GM21529 (cell line): Measurements from ENCODE around the gene JPH3.

Experiments
- ATAC-seq: cut with Tn5 transposase; IDR thresholded peaks from one replicate; pipeline ENCODE4 v1.9.1; 2021; ENCODE audit not compliant: unreplicated experiment

Gene JPH3

GRCh38 chr16:87733190-87733589, 130.9 kb downstream of the JPH3 start:
- ATAC-seq, result no peak

GRCh38 chr16:87734644-87735043, 132.3 kb downstream of the JPH3 start:
- ATAC-seq, result no peak

- ATAC-seq, result no peak
Observed at GRCh38 chr16:87735270-87736007, 133.1 kb downstream of the JPH3 start.

- no peak for ATAC-seq
Observed at GRCh38 chr16:87736008-87736382, 133.7 kb downstream of the JPH3 start.

- ATAC-seq, result no peak
Observed at GRCh38 chr16:87739801-87740200, 137.5 kb downstream of the JPH3 start.

- no peak for ATAC-seq
Observed at GRCh38 chr16:87740441-87740840, 138.1 kb downstream of the JPH3 start.

GRCh38 chr16:87740909-87741424, 138.7 kb downstream of the JPH3 start:
- ATAC-seq, result no peak

GRCh38 chr16:87741700-87742415, 139.6 kb downstream of the JPH3 start:
- ATAC-seq, result no peak

GRCh38 chr16:87742781-87743490, 140.6 kb downstream of the JPH3 start:
- ATAC-seq, result no peak

GRCh38 chr16:87744750-87745514, 142.6 kb downstream of the JPH3 start:
- ATAC-seq, result no peak

- no peak for ATAC-seq
Observed at GRCh38 chr16:87746178-87746577, 143.9 kb downstream of the JPH3 start.
